ENCODE measurements around the gene SOX4. TPM values are rescaled to one million over a fixed set of nuclear protein-coding genes. Genes with fewer than 3 reads are reported as not detected.

SOX4 gene
- total and polyA plus RNA-seq, 2 experiments from 2014 or later, result 164 to 235 TPM

Small RNA genes lying within 50 kb of the gene (small RNA-seq; reads per million reads assigned to genes)
- not detected for gene BOLA2P3 (ENCODE audit: low replicate concordance)

Measured in GM23338 (cell line).